Mesendoderm (in vitro differentiated cells): ENCODE data around the gene PIGL.

Experiments used
- DNase-seq: peaks from one replicate; pipeline ENCODE4 v3.0.0; 2013
- H2AK5ac ChIP-seq: 2 replicates; pipeline ENCODE4 v1.6.1; 2013; ENCODE audit warnings: low read length, inconsistent platforms
- H2BK120ac ChIP-seq: 2 replicates; pipeline ENCODE4 v1.6.1; 2013; ENCODE audit warnings: low read depth, mild to moderate bottlenecking, low read length, moderate library complexity, mixed read lengths
- H2BK15ac ChIP-seq: replicated peaks from 2 replicates; pipeline ENCODE4 v1.6.1; 2013; ENCODE audit warnings: low read depth, mild to moderate bottlenecking, moderate library complexity
- H2BK5ac ChIP-seq: 2 replicates; pipeline ENCODE4 v1.6.1; 2013; ENCODE audit warnings: low read length, inconsistent platforms
- H3K18ac ChIP-seq: 2 replicates; pipeline ENCODE4 v1.6.1; 2013; ENCODE audit warnings: mild to moderate bottlenecking, low read length, mixed read lengths
- H3K23ac ChIP-seq: one replicate; pipeline ENCODE4 v1.6.1; 2013; ENCODE audit warnings: low read length
- H3K27ac ChIP-seq: 2 replicates; pipeline ENCODE4 v1.5.1; 2013; ENCODE audit warnings: low read depth, mild to moderate bottlenecking, inconsistent platforms, low read length, moderate library complexity
- H3K27me3 ChIP-seq: 2 replicates; pipeline ENCODE4 v1.6.1; 2013; ENCODE audit warnings: low read length, control low read depth, mild to moderate bottlenecking, inconsistent platforms; ENCODE audit not compliant: insufficient read depth, poor library complexity
- H3K36me3 ChIP-seq: 2 replicates; pipeline ENCODE4 v1.6.1; 2013; ENCODE audit warnings: low read length, inconsistent platforms; ENCODE audit not compliant: control insufficient read depth, insufficient read depth
- H3K4ac ChIP-seq: one replicate; pipeline ENCODE4 v1.6.1; 2013; ENCODE audit warnings: low read depth, mild to moderate bottlenecking, low read length, moderate library complexity
- H3K4me1 ChIP-seq: 2 replicates; pipeline ENCODE4 v1.6.1; 2013; ENCODE audit warnings: low read depth, low read length, inconsistent platforms; ENCODE audit not compliant: control insufficient read depth
- H3K4me2 ChIP-seq: 2 replicates; pipeline ENCODE4 v1.6.1; 2013; ENCODE audit warnings: low read length
- H3K4me3 ChIP-seq: 2 replicates; pipeline ENCODE4 v1.5.1; 2013; ENCODE audit warnings: mild to moderate bottlenecking, low read length
- H3K56ac ChIP-seq: one replicate; pipeline ENCODE4 v1.6.1; 2013; ENCODE audit warnings: low read length
- H3K79me1 ChIP-seq: 2 replicates; pipeline ENCODE4 v1.6.1; 2013; ENCODE audit warnings: low read length, inconsistent platforms
- H3K79me2 ChIP-seq: 2 replicates; pipeline ENCODE4 v1.6.1; 2013; ENCODE audit warnings: mild to moderate bottlenecking, low read length; ENCODE audit not compliant: control insufficient read depth, insufficient read depth
- H3K9ac ChIP-seq: 2 replicates; pipeline ENCODE4 v1.6.1; 2013; ENCODE audit warnings: low read length, inconsistent platforms
- H4K5ac ChIP-seq: one replicate; pipeline ENCODE4 v1.6.1; 2013; ENCODE audit warnings: low read length
- H4K8ac ChIP-seq: one replicate; pipeline ENCODE4 v1.6.1; 2013; ENCODE audit warnings: low read depth, mild to moderate bottlenecking, control low read depth, low read length, moderate library complexity
- WGBS: extraction: QIAGEN DNeasy Blood & Tissue Kit; methylation state at CpG from one replicate; pipeline ENCODE4 v1.1.7; 2013; ENCODE audit warnings: low lambda C conversion rate, missing lambda C conversion rate; ENCODE audit not compliant: insufficient coverage; ENCODE audit errors: extremely low coverage; 5-methylcytosine and 5-hydroxymethylcytosine counted together

PIGL gene

GRCh38 chr17:16345565-16345964 is 128.6 kb downstream of the PIGL start:
- H3K56ac ChIP-seq: no peak overlapping the region
- H3K79me1 ChIP-seq: peaks cover 2% of the 10 kb centered on the region
- no peak overlapping the region for H3K4me2 ChIP-seq
- peaks cover 2% of the 10 kb centered on the region for H3K79me2 ChIP-seq
- no peak overlapping the region for H2BK120ac ChIP-seq
- H3K23ac ChIP-seq: no peak overlapping the region
- H4K5ac ChIP-seq: no peak overlapping the region
- H3K9ac ChIP-seq: no peak overlapping the region
- H3K27ac ChIP-seq: no peak overlapping the region
- no peak overlapping the region for H2BK5ac ChIP-seq
- no peak overlapping the region for H3K18ac ChIP-seq
- no peak overlapping the region for H2BK15ac ChIP-seq
- H3K27me3 ChIP-seq: no peaks in the 10 kb centered on the region
- DNase-seq: no peak
- peaks cover 10% of the 10 kb centered on the region for H3K36me3 ChIP-seq
- no peaks in the 10 kb centered on the region for H3K4me1 ChIP-seq
- H4K8ac ChIP-seq: no peak overlapping the region
- no CpG with 5 or more reads among the region's 5 CpGs for WGBS
- no peak overlapping the region for H3K4me3 ChIP-seq
- no peak overlapping the region for H2AK5ac ChIP-seq
- H3K4ac ChIP-seq: no peak overlapping the region

- Histone ChIP-seq H3K4me2 (no peak overlapping the region), H4K5ac (no peak overlapping the region), H3K27me3 (no peaks in the 10 kb centered on the region), H3K9ac (no peak overlapping the region), H3K27ac (no peak overlapping the region), H3K4me1 (no peaks in the 10 kb centered on the region), H2BK15ac (no peak overlapping the region), H3K4ac (no peak overlapping the region), H2BK5ac (no peak overlapping the region), H3K18ac (no peak overlapping the region), H3K4me3 (no peak overlapping the region), H3K36me3 (peaks cover 10% of the 10 kb centered on the region), H3K56ac (no peak overlapping the region), H4K8ac (no peak overlapping the region), H3K23ac (no peak overlapping the region), H2AK5ac (no peak overlapping the region), H3K79me2 (peaks cover 4% of the 10 kb centered on the region), H2BK120ac (no peak overlapping the region), H3K79me1 (peaks cover 2% of the 10 kb centered on the region)
- WGBS: no CpG with 5 or more reads among the region's 6 CpGs
- DNase-seq: no peak
Observed at GRCh38 chr17:16346721-16347271, 129.8 kb downstream of the PIGL start.

- no peak overlapping the region for H3K18ac ChIP-seq
- no peak overlapping the region for H2BK15ac ChIP-seq
- H3K4me3 ChIP-seq: no peak overlapping the region
- H3K4me2 ChIP-seq: no peak overlapping the region
- no peak overlapping the region for H3K23ac ChIP-seq
- H2BK120ac ChIP-seq: no peak overlapping the region
- DNase-seq: no peak
- no CpG with 5 or more reads among the region's 6 CpGs for WGBS
- H3K4me1 ChIP-seq: peaks cover under 1% of the 10 kb centered on the region
- H3K9ac ChIP-seq: no peak overlapping the region
- H3K79me2 ChIP-seq: peaks cover 10% of the 10 kb centered on the region
- no peak overlapping the region for H4K8ac ChIP-seq
- H3K27ac ChIP-seq: no peak overlapping the region
- H3K4ac ChIP-seq: no peak overlapping the region
- no peak overlapping the region for H3K56ac ChIP-seq
- H4K5ac ChIP-seq: no peak overlapping the region
- H3K36me3 ChIP-seq: peaks cover 8% of the 10 kb centered on the region
- H2BK5ac ChIP-seq: no peak overlapping the region
- H2AK5ac ChIP-seq: no peak overlapping the region
- H3K27me3 ChIP-seq: no peaks in the 10 kb centered on the region
- H3K79me1 ChIP-seq: peaks cover 2% of the 10 kb centered on the region
Observed at GRCh38 chr17:16348586-16348985, 131.6 kb downstream of the PIGL start.

GRCh38 chr17:16349431-16349830 is 132.4 kb downstream of the PIGL start:
- H2BK120ac ChIP-seq: no peak overlapping the region
- H3K4me1 ChIP-seq: peaks cover 2% of the 10 kb centered on the region
- no peak overlapping the region for H3K9ac ChIP-seq
- no peak overlapping the region for H3K23ac ChIP-seq
- H3K27me3 ChIP-seq: no peaks in the 10 kb centered on the region
- H2BK5ac ChIP-seq: no peak overlapping the region
- peaks cover 10% of the 10 kb centered on the region for H3K79me2 ChIP-seq
- no peak overlapping the region for H4K5ac ChIP-seq
- no peak overlapping the region for H2AK5ac ChIP-seq
- peaks cover 8% of the 10 kb centered on the region for H3K36me3 ChIP-seq
- H3K79me1 ChIP-seq: peaks cover 2% of the 10 kb centered on the region
- DNase-seq: no peak
- no CpG with 5 or more reads among the region's 5 CpGs for WGBS
- no peak overlapping the region for H3K4me2 ChIP-seq
- no peak overlapping the region for H3K27ac ChIP-seq
- no peak overlapping the region for H4K8ac ChIP-seq
- no peak overlapping the region for H2BK15ac ChIP-seq
- no peak overlapping the region for H3K56ac ChIP-seq
- no peak overlapping the region for H3K4ac ChIP-seq
- H3K18ac ChIP-seq: no peak overlapping the region
- H3K4me3 ChIP-seq: no peak overlapping the region

- peak overlapping the region; percentile 90 for H3K4ac ChIP-seq
- H3K23ac ChIP-seq: no peak overlapping the region
- peak overlapping the region; percentile 94 for H3K18ac ChIP-seq
- peak overlapping the region; percentile 85 for H3K4me3 ChIP-seq
- peak overlapping the region; percentile 94 for H3K56ac ChIP-seq
- no peak for DNase-seq
- peaks cover 2% of the 10 kb centered on the region for H3K4me1 ChIP-seq
- peak overlapping the region; percentile 74 for H3K4me2 ChIP-seq
- no peak overlapping the region for H2BK5ac ChIP-seq
- no peak overlapping the region for H2BK15ac ChIP-seq
- H2AK5ac ChIP-seq: no peak overlapping the region
- peaks cover 10% of the 10 kb centered on the region for H3K79me2 ChIP-seq
- no peaks in the 10 kb centered on the region for H3K27me3 ChIP-seq
- no peak overlapping the region for H2BK120ac ChIP-seq
- no peak overlapping the region for H3K27ac ChIP-seq
- peaks cover 8% of the 10 kb centered on the region for H3K36me3 ChIP-seq
- peaks cover 2% of the 10 kb centered on the region for H3K79me1 ChIP-seq
- WGBS: no CpG with 5 or more reads among the region's 10 CpGs
- peak overlapping the region; percentile 89 for H3K9ac ChIP-seq
- no peak overlapping the region for H4K5ac ChIP-seq
- no peak overlapping the region for H4K8ac ChIP-seq
Observed at GRCh38 chr17:16351831-16352230, 134.8 kb downstream of the PIGL start.

GRCh38 chr17:16352303-16352666 is 135.3 kb downstream of the PIGL start:
- peak overlapping the region; percentile 37 for H3K23ac ChIP-seq
- H4K5ac ChIP-seq: peak overlapping the region; percentile 47
- DNase-seq: peak; percentile 84
- no peak overlapping the region for H2BK5ac ChIP-seq
- no peak overlapping the region for H4K8ac ChIP-seq
- peak overlapping the region; percentile 90 for H3K4ac ChIP-seq
- H3K79me1 ChIP-seq: peaks cover 2% of the 10 kb centered on the region
- peaks cover 8% of the 10 kb centered on the region for H3K36me3 ChIP-seq
- peak overlapping the region; percentile 89 for H3K9ac ChIP-seq
- H3K18ac ChIP-seq: peak overlapping the region; percentile 94
- H2AK5ac ChIP-seq: no peak overlapping the region
- no peak overlapping the region for H2BK120ac ChIP-seq
- peak overlapping the region; percentile 94 for H3K56ac ChIP-seq
- H3K27me3 ChIP-seq: no peaks in the 10 kb centered on the region
- H2BK15ac ChIP-seq: no peak overlapping the region
- peaks cover 10% of the 10 kb centered on the region for H3K79me2 ChIP-seq
- H3K4me3 ChIP-seq: peak overlapping the region; percentile 85
- no peak overlapping the region for H3K27ac ChIP-seq
- peaks cover 2% of the 10 kb centered on the region for H3K4me1 ChIP-seq
- no CpG with 5 or more reads among the region's 25 CpGs for WGBS
- H3K4me2 ChIP-seq: peak overlapping the region; percentile 74
